ENCODE results near the gene AMBN. TPM values are rescaled to one million over a fixed set of nuclear protein-coding genes. Genes with fewer than 3 reads are reported as not detected.

Gene AMBN
- total RNA-seq, 2 donors from 2014 or later = not detected

GRCh38 chr4:70564033-70564432 is 28.0 kb upstream of the AMBN start:
- Histone ChIP-seq H3K9me3 (no peaks in the 10 kb centered on the region), H3K4me3 (no peak overlapping the region), H3K27me3 (replicated peaks; ENCODE audit: insufficient read depth) (no peaks in the 10 kb centered on the region), H3K36me3 (no peaks in the 10 kb centered on the region), H3K4me1 (ENCODE audit: control insufficient read depth in 1 of 2, low read depth in 2 of 2) (peaks cover 2% of the 10 kb centered on the region in 2 donors), H3K27ac (no peak overlapping the region)
- ATAC-seq (ENCODE audit: insufficient number of reproducible peaks, low FRiP score, low read depth) (no peak), DNase-seq (ENCODE audit: low spot score) (no peak)
- no peak for TF ChIP-seq CTCF (IDR thresholded peaks at IDR 0.05)

DNA sequence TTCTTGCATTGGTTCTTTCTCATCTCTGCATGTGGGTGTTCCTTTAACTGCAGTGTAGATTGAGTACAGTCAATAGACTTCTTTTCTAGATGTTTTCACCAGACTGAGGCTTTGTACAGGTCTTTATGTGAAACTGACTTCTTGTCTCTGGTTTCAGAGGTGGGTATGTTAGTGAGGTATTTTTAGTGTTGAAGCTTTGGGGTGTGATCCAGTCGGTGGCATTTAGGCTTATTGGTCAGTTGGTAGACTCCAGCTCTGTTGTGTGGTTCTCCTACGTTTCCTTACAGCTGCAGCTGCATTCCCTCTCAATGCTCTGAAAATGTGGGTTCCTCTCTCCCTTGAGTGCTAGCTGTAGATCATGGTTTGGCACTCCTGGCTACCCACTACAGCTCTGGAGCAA is 21.3 kb upstream of the AMBN start:
- Histone ChIP-seq H3K4me3 (no peak overlapping the region), H3K36me3 (no peaks in the 10 kb centered on the region), H3K27ac (no peak overlapping the region), H3K27me3 (replicated peaks; ENCODE audit: insufficient read depth) (no peaks in the 10 kb centered on the region), H3K4me1 (ENCODE audit: control insufficient read depth in 1 of 2, low read depth in 2 of 2) (no peaks in the 10 kb centered on the region), H3K9me3 (no peaks in the 10 kb centered on the region)
- no peak for TF ChIP-seq CTCF (IDR thresholded peaks at IDR 0.05)
- DNase-seq (ENCODE audit: low spot score) (no peak), ATAC-seq (ENCODE audit: insufficient number of reproducible peaks, low FRiP score, low read depth) (no peak)

DNA sequence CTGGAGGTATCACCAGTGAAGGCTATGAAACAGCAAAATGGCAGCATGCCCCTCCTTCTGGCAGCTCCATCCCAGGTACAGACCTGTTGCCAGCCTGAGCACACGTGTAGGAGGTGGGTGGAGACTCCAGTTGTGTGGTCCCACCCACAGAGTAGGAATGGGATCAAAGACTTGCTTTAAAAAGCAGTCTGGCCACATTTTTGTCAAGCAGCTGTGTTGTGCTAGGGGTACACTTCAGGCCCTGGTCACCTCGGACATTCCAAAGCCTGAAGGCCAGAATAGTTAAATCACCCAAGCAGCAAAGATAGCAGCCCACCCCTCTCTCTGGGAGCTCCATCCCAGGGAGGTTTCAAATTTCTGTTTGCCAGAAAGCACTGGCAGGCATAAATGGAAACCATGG is 20.3 kb upstream of the AMBN start:
- DNase-seq (ENCODE audit: low spot score) (no peak), ATAC-seq (ENCODE audit: insufficient number of reproducible peaks, low FRiP score, low read depth) (no peak)
- Histone ChIP-seq H3K9me3 (no peaks in the 10 kb centered on the region), H3K27ac (no peak overlapping the region), H3K27me3 (replicated peaks; ENCODE audit: insufficient read depth) (no peaks in the 10 kb centered on the region), H3K36me3 (no peaks in the 10 kb centered on the region), H3K4me1 (ENCODE audit: control insufficient read depth in 1 of 2, low read depth in 2 of 2) (no peaks in the 10 kb centered on the region), H3K4me3 (no peak overlapping the region)
- TF ChIP-seq CTCF (IDR thresholded peaks at IDR 0.05) = no peak

DNA sequence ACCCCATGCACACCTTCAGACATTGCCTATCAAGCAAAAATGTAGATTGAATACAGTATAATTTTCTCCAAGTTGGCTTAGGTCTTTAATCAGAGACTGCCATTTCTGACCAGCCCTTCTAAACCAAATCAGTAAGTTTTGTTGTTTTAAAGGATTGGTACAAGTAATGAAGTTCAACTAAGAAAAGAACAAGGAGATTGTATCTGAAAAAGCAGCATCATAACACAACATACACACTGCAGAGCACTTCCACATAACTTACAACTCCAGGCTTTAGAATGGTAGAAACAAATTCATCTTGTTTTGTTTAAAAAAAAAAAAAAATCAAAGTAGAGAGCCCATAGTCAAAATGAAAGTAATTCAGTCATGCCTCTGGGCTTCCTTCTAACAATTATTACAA is 16.1 kb upstream of the AMBN start:
- DNase-seq (ENCODE audit: low spot score) (no peak), ATAC-seq (ENCODE audit: insufficient number of reproducible peaks, low FRiP score, low read depth) (no peak)
- Histone ChIP-seq H3K4me1 (ENCODE audit: control insufficient read depth in 1 of 2, low read depth in 2 of 2) (no peaks in the 10 kb centered on the region), H3K4me3 (no peak overlapping the region), H3K27me3 (replicated peaks; ENCODE audit: insufficient read depth) (no peaks in the 10 kb centered on the region), H3K27ac (no peak overlapping the region), H3K9me3 (no peaks in the 10 kb centered on the region), H3K36me3 (no peaks in the 10 kb centered on the region)
- TF ChIP-seq CTCF (IDR thresholded peaks at IDR 0.05) = no peak

DNA sequence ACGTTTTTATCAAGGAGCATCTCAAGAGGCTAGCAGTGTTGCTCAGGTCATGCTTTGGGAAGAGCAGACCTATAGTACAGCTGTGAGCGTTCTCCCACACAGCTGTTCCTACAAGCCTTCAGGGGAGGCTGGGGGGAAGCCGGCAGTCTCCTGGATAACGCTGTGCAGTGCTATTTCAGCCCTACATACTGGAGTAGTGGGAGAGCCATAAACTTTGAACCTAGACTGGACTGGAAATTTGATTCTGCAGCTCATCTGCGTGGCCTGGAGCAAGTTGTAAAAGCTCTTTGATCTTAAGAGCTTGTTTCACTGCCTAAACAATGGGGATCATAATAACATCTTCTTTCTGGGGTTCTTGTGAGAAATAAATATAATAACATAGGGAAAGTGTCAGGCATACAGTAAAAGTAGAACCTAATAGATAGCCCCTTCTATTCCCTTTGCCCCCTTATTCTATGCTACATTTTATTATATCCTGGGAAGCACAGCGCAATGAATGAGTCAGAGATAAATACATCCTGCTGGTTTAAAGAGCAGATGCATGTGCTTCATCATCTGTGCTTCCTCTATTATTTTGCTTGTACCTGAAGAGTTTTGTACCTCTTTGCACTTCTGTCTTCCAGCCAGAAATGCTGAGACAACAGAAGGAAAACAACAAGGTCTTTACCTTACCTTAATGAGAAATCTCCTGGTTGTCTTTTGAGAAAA is 14.7 kb upstream of the AMBN start:
- no peak overlapping the region for H3K27ac ChIP-seq
- H3K4me3 ChIP-seq = no peak overlapping the region
- TF ChIP-seq CTCF (IDR thresholded peaks at IDR 0.05) = no peak
- DNase-seq (ENCODE audit: low spot score) (no peak), ATAC-seq (ENCODE audit: insufficient number of reproducible peaks, low FRiP score, low read depth) (no peak)
- no peaks in the 10 kb centered on the region for H3K27me3 ChIP-seq (replicated peaks; ENCODE audit: insufficient read depth)
- no peaks in the 10 kb centered on the region for H3K9me3 ChIP-seq
- no peaks in the 10 kb centered on the region for H3K36me3 ChIP-seq
- no peaks in the 10 kb centered on the region for H3K4me1 ChIP-seq (ENCODE audit: control insufficient read depth in 1 of 2, low read depth in 2 of 2)

Measured in thoracic aorta (tissue), 2 donors.